ENCODE results near the gene HTRA3. TPM values are rescaled to one million over a fixed set of nuclear protein-coding genes. Genes with fewer than 3 reads are reported as not detected.
A peak's percentile ranks its signal among the peaks of the same experiment; 100 is the strongest.

Gene HTRA3
- total and polyA plus RNA-seq, 2 of the 8 experiments (the other 6 are each of a cell fraction or from before 2014, with no cell fraction given): 3.2 to 5.8 TPM

- Histone ChIP-seq H3K79me1 (ENCODE audit: low read depth, low read length) (peaks cover 3% of the 10 kb centered on the region; the same call in 1 of the 2 replicates), H2BK20ac (ENCODE audit: low read length) (no peak overlapping the region), H2BK5ac (ENCODE audit: low read depth, low read length) (no peak overlapping the region; the same call in 1 of the 2 replicates), H3K4me1 (replicated peaks in 1 of 4; ENCODE audit: control insufficient read depth in 3 of 4, insufficient read depth in 4 of 4, low read length in 3 of 4) (peaks cover 0 to 6% (median 2%) of the 10 kb centered on the region in 4 experiments; a peak in 5 of 7 replicates), H4K8ac (ENCODE audit: extremely low read depth, insufficient read depth, low read length) (0 out of 2 replicates have a peak overlapping the region, but pooled peaks have one; percentile 14), H2BK120ac (replicated peaks; ENCODE audit: low read depth, low read length) (no peak overlapping the region), H4K5ac (ENCODE audit: insufficient read length, low read depth, low read length) (no peak overlapping the region), H3K79me2 (ENCODE audit: control insufficient read depth in 1 of 2, insufficient read depth in 2 of 2, low read length in 2 of 2) (no peaks in the 10 kb centered on the region), H3K56ac (replicated peaks; ENCODE audit: insufficient read length, low read depth, low read length) (no peak overlapping the region), H4K20me1 (replicated peaks in 1 of 2; ENCODE audit: control insufficient read depth in 1 of 2, insufficient read depth in 2 of 2, low read length in 2 of 2) (peaks cover 0 to 12% of the 10 kb centered on the region in 2 experiments), H3K27ac (ENCODE audit: low read depth, low read length) (no peak overlapping the region), H3K4me2 (ENCODE audit: insufficient read depth in 1 of 2, low read depth in 2 of 2, low read length in 2 of 2) (no peak overlapping the region), H4K91ac (replicated peaks; ENCODE audit: insufficient read length, low read length) (no peak overlapping the region), H3K14ac (ENCODE audit: insufficient read length) (no peak overlapping the region), H2AK5ac (ENCODE audit: low read depth, low read length) (no peak overlapping the region), H2BK15ac (ENCODE audit: low read length) (no peak overlapping the region), H3K4ac (replicated peaks; ENCODE audit: insufficient read length, low read depth, low read length) (no peak overlapping the region), H3K4me3 (ENCODE audit: extremely low read depth in 1 of 4, insufficient read depth in 2 of 4, low read depth in 3 of 4, low read length in 4 of 4) (no peak overlapping the region), H3K9ac (replicated peaks in 1 of 4; ENCODE audit: extremely low read depth in 1 of 4, low read depth in 3 of 4, low read length in 3 of 4) (no peak overlapping the region), H2AFZ (ENCODE audit: low read length) (no peak overlapping the region), H2BK12ac (ENCODE audit: low read depth, low read length) (no peak overlapping the region), H3K9me3 (ENCODE audit: insufficient read depth in 2 of 2, low read depth in 1 of 2, low read length in 1 of 2) (no peaks in the 10 kb centered on the region; a peak in 1 of 4 replicates), H3K23ac (ENCODE audit: insufficient read length) (no peak overlapping the region), H3K36me3 (ENCODE audit: control insufficient read depth in 2 of 4, insufficient read depth in 4 of 4, low read length in 3 of 4) (no peaks in the 10 kb centered on the region; a peak in 1 of 8 replicates), H3K27me3 (replicated peaks in 1 of 4; ENCODE audit: control insufficient read depth in 3 of 4, extremely low read depth in 1 of 4, insufficient read depth in 3 of 4, low read length in 3 of 4) (no peaks in the 10 kb centered on the region), H3K18ac (ENCODE audit: extremely low read depth, low read length) (no peak overlapping the region), H3K23me2 (ENCODE audit: low read depth, low read length) (peaks cover 10% of the 10 kb centered on the region; the same call in 1 of the 2 replicates)
- ChIA-PET POLR2A (ENCODE audit: partially characterized antibody) (no interaction called here), CTCF (ENCODE audit: partially characterized antibody) (interaction anchor here (1.1 to 5.1 kb wide), 8 partner anchors 8 to 176 kb away, joined by 3 to 68 read pairs (median 7); no protein-coding TSS in a partner anchor)
- DNase-seq (ENCODE audit: low read depth in 1 of 2, low spot score in 2 of 2) (no peak), FAIRE-seq (no peak)
- 87% methylated on average over 10 of the region's 13 CpGs; no CpG with 5 or more reads in 1 of the 2 experiments for WGBS, 2 experiments (ENCODE audit: extremely low coverage in 1 of 2, insufficient coverage in 1 of 2, insufficient read length in 1 of 2, insufficient replicate concordance in 2 of 2, low coverage in 1 of 2, low lambda C conversion rate in 2 of 2, missing lambda C conversion rate in 1 of 2)
- no peak for TF ChIP-seq CREB1 (IDR thresholded peaks at IDR 0.05)
- TF ChIP-seq E2F6 (IDR thresholded peaks at IDR 0.05): no peak
- TF ChIP-seq SP4 (IDR thresholded peaks at IDR 0.05; ENCODE audit: low read length): no peak
- TF ChIP-seq TAF7 (optimal IDR thresholded peaks at IDR 0.05; ENCODE audit: borderline replicate concordance, low read depth, low read length): no peak
- TF ChIP-seq CBX5 (IDR thresholded peaks at IDR 0.05; ENCODE audit: low read depth, low read length): no peak
- no peak for TF ChIP-seq RXRA (IDR thresholded peaks at IDR 0.05; ENCODE audit: insufficient read depth, low read depth, low read length)
- no peak for TF ChIP-seq KDM1A (IDR thresholded peaks at IDR 0.05; ENCODE audit: borderline replicate concordance, low read length)
- TF ChIP-seq SP2 (IDR thresholded peaks at IDR 0.05; ENCODE audit: low read length): no peak
- TF ChIP-seq PHF8 (conservative IDR thresholded peaks at IDR 0.05; ENCODE audit: low read depth, low read length): no peak
- TF ChIP-seq HDAC6 (IDR thresholded peaks at IDR 0.05; ENCODE audit: low read depth, low read length): no peak
- TF ChIP-seq POLR2AphosphoS5 (IDR thresholded peaks at IDR 0.05; ENCODE audit: low read depth, low read length): no peak
Measured at GRCh38 chr4:8235224-8235623, 34.3 kb upstream of the HTRA3 start.

All from H1 (cell line).